ENCODE data around the gene CCS.
"Not testable (repeated sequence)": the region's sequence is repeated elsewhere in the genome, so short reads cannot be mapped to it uniquely, and the experiment has no call there.

CCS gene

GRCh38 chr11:66561975-66562248 is 31.1 kb upstream of the CCS start:
- no peak for DNase-seq

GRCh38 chr11:66562275-66562674 is 30.7 kb upstream of the CCS start:
- DNase-seq = no peak

GRCh38 chr11:66562907-66563583 is 29.9 kb upstream of the CCS start:
- no peak for DNase-seq

- DNase-seq = no peak
These were observed 29.2 kb upstream of the CCS start for GRCh38 chr11:66563832-66564231.

- no peak for DNase-seq
These were observed 28.4 kb upstream of the CCS start for GRCh38 chr11:66564538-66564937.

DNA sequence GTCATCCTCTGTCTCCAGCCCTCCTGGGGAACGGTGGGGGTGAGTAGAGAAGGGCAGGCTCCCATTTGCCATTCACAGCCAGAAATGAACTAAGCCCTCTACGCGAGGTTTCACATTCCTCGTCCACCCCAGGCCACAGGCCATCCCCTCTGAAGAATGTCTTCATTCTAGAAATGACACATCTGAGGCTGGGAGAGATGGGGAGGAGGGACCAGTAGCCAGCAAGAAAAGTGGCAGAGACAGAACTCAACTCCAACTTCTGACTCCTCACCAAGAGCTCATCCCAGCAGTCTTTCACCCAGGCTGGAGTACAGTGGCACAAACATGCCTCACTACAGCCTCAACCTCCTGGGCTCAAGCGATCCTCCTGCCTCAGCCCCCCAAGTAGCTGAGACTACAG is 28.0 kb upstream of the CCS start:
- no peak for DNase-seq

GRCh38 chr11:66566221-66566620 is 26.8 kb upstream of the CCS start:
- DNase-seq = no peak

DNA sequence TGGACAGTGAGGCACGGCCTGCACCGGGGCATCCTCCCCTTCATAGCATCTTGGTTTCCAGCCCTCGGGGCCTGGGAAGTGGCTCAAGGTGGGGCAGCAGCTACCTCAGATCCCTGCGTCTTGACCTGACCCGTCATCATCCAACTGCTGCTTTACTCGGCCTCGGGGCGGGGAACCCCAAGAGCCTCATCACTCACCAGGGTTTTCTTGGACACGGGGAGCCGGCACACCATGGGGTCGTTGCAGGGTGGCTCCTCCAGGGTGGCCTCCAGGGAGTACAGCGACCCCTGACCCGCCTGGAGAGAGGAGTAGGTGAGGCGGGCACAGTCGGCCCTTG is 25.2 kb upstream of the CCS start:
- DNase-seq = no peak

DNA sequence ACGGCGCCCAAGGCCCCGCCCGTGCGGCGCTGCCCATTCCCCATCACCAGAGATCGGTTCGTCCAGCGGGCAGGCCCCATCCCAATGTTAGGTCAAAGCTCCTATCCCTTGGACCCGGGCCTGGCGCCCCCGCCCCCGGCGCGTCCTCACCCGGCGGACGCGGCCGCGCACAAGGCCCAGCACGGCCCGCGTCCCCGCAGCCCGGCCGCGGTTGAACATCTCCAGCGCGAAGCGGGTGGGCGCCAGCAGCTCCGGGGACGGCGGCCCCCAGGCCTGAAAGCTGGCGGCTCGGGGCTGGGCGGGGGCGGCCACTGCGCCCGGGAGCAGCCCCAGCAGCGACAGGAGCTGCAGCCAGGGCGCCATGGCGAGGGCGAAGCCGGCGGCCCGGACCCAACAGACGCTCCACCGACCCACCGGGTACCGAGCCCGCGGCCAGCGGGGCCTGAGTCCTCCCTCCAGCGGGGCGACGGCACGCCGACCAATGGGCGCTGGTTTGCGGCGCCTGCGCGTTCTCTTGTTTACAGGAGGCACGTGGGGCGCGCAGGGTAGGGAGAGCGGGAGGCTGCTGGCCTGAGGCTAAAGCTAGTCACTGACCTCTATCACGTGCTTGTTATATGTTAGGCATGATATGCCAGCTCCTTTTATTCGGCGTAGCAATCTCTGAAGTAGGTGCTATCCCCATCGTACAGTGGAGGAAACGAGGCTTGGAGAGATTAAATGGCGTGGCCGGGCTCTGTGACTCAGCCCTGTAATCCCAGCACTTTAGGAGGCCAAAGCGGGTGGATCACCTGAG is 24.7 kb upstream of the CCS start, which contains the start of gene CTSF:
TSS of gene CTSF (minus strand) at position 483 of the 793 bp plus-strand sequence. CDS start at position 363, 120 bp downstream.
- peak; percentile 36 for DNase-seq

DNA sequence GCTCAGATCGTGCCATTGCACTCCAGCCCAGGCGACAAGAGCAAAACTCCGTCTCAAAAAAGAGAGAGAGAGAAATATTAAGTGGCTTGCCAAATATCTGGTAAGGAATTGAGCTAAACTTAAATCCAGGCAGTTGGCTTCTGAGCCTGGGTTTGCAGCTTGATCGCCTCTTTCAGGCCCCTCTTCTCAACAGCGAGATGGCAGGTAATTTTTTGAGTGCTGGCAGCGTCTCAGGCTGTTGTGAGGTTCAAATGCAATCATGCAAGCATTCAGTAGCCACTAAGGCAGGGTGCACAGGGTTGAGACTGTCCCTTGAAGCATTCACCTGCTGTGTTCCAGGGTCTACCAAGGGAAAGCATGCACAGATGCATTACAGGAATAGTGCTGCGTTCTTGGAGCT is 23.9 kb upstream of the CCS start:
- no peak for DNase-seq

DNA sequence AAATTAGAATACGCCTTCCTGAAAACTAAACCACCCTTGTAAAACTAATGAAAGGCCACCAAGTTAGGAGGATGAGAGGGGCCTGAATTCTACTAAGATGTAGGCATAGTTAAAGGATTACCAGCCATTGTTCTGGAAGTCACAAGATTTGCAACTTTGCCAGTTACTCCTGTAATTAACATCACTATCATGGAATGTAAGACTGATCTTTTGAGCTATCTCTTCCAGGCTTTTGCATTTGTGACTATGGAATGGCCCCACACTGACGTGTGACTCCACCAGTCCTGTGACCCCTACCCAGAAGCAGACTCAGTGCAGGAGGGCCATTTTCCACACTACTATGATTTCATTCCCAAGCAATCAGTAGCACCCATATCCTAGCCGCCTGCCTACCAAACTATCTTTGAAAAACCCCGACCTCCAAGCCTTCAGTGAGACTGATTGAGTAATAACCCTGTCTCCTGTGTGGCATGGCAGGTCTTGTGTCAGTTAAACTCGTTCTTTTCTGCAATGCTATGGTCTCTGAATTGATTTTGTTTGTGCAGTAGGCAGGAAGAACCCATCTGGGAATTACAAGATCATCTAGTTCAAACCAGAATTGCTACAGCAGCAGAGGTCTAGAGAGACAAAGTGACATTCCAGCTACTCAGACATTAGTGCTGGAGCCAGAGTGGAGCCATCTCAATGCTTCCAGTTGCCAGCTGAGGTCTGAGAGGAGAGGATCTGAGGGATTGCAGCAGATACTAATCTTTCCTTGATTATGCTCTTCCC is 22.7 kb upstream of the CCS start:
- no peak for DNase-seq

GRCh38 chr11:66570850-66571180 is 22.2 kb upstream of the CCS start:
- no peak for DNase-seq

DNA sequence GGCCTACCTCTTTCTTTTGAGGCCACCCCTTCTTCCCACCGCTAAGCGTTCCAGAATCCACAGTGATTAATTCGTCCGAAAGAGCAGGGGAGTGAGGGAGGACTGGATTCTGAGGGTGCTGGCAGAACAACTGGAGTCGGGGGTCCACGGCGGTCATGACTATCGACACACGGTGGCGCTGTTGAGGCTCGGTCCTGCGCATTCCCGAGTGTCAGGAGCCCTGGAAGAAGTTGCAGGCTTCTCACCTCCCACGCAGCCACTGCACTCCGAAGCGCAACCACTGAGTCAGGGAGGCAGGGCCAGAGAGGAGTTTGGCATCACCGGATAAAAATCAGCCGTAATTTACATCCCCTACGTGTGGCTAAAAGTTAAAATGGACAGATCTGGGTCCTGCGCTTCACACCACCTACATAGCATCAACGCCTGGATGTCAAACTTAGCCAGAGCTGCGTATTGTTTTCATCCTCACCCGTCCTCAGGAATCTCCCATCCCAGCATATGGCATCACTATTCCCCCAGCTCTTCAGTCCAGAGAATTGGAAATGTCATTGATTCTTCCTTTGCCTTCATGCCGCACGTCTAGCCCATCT is 13.9 kb upstream of the CCS start:
- peak; percentile 18 for DNase-seq

GRCh38 chr11:66580803-66581202 is 12.2 kb upstream of the CCS start:
- no peak for DNase-seq

DNA sequence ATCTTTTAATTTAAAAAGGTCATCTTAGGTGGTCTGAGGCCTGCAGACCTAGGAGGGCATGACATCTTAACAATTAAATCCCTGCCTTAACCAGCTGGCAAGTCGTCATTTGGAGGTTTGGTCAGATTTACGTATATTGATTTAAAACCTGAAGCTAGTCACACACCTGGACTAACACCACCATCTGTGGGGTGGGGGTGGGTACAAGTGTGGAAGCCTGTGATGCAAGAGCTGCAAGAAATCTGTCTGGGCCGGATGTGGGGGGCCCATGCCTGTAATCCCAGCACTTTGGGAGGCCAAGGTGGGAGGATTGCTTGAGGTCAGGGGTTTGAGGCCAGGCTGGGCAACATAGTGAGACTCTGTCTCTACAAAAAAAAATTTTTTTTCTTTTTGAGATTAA is 11.7 kb upstream of the CCS start:
- DNase-seq = no peak

DNA sequence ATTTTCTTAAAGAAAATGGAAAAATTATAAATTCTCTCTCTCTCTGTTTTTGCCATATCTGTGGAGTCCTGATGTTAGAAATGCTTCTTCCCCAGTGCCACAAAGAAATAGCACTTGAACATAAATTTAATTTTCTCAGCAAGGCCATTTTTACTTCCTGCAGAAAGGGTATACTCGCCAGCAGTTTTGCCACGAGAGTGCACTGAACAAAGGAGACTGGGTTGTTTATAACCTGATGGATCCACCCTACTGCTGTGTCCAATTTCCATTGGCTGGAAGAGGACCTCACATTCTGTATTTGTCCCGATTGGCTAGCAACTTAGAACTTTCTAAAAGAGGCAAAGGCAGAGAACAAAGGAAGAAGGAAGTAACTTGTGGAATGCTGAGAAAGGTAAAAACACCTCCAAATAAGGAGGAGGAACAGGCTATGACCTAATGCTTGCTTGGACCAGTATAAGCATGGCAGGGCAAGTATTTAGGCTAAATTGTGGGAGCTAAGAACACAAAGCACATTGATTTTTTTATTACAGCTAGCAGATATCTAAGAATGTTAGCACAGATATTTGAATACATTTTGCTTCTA is 10.3 kb upstream of the CCS start:
- not testable (repeated sequence) for DNase-seq

GRCh38 chr11:66585447-66585846 is 7.5 kb upstream of the CCS start:
- not testable (repeated sequence) for DNase-seq

DNA sequence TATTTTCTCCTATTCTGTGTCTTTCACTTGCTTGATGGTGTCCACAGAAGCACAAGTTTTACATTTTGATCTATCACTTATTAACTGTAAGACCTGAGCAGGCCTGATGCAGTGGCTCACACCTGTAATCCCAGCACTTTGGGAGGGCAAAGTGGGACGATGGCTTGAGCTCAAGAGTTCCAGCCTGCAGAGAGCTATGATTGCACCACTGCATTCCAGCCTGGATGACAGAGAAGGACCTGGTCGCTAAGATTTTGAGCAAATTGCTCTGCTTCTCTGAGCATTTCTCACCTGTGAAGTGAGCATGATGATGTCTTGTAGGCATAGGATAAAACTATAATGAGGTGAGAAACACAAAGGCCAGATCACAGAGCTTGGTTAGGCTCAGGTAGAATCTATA is 6.8 kb upstream of the CCS start:
- DNase-seq = no peak

- DNase-seq = not testable (repeated sequence)
These were observed 3.7 kb upstream of the CCS start for GRCh38 chr11:66589315-66589714.

GRCh38 chr11:66589996-66590675 is 2.8 kb upstream of the CCS start:
- DNase-seq = no peak

- DNase-seq = no peak
These were observed 1.8 kb upstream of the CCS start for GRCh38 chr11:66591175-66591574.

GRCh38 chr11:66593303-66593635 is 284 bp downstream of the CCS start:
- DNase-seq = no peak

- no peak for DNase-seq
These were observed 665 bp downstream of the CCS start for GRCh38 chr11:66593650-66594049.

All from DMS79 (cell line).